Muscle layer of colon (tissue), 2 donors: Measurements from ENCODE around the gene TBC1D10A.

Experiments used
- H3K27ac ChIP-seq: one replicate; pipeline ENCODE4 v1.7.0; 2013; ENCODE audit warnings: low read depth, mild to moderate bottlenecking, low read length, moderate library complexity
- H3K27me3 ChIP-seq, 2 donors: one replicate each; pipeline ENCODE4 v1.7.0; 2013; ENCODE audit warnings: low read length in 2 of 2, mild to moderate bottlenecking in 2 of 2; ENCODE audit not compliant: insufficient read depth in 2 of 2, control insufficient read depth in 1 of 2
- H3K36me3 ChIP-seq: one replicate; pipeline ENCODE4 v1.7.0; 2013; ENCODE audit warnings: mild to moderate bottlenecking, low read length; ENCODE audit not compliant: insufficient read depth
- H3K4me1 ChIP-seq: one replicate; pipeline ENCODE4 v1.7.0; 2013; ENCODE audit warnings: mild to moderate bottlenecking, low read length; ENCODE audit not compliant: insufficient read depth
- H3K4me3 ChIP-seq, 2 donors: one replicate each; pipeline ENCODE4 v1.7.0; 2013; ENCODE audit warnings: low read length in 2 of 2, low read depth in 1 of 2, mild to moderate bottlenecking in 1 of 2, moderate library complexity in 1 of 2
- H3K9ac ChIP-seq: one replicate; pipeline ENCODE4 v1.7.0; 2013; ENCODE audit warnings: low read length
- H3K9me3 ChIP-seq: one replicate; pipeline ENCODE4 v1.7.0; 2013; ENCODE audit warnings: mild to moderate bottlenecking, low read length
- donor health status: abdominal sarcoma.
- donor health status: Adenocarcinoma of cecum.

TBC1D10A gene

GRCh38 chr22:30279046-30279788 lies 47.5 kb downstream of the TBC1D10A start:
- Histone ChIP-seq H3K27me3 (no peaks in the 10 kb centered on the region), H3K4me3 (no peak overlapping the region), H3K9me3 (no peaks in the 10 kb centered on the region), H3K9ac (no peak overlapping the region), H3K36me3 (no peaks in the 10 kb centered on the region), H3K4me1 (no peaks in the 10 kb centered on the region), H3K27ac (no peak overlapping the region)

GRCh38 chr22:30277547-30278344 lies 49.0 kb downstream of the TBC1D10A start:
- H3K36me3 ChIP-seq, result no peaks in the 10 kb centered on the region
- H3K27me3 ChIP-seq, result no peaks in the 10 kb centered on the region
- H3K9ac ChIP-seq, result no peak overlapping the region
- H3K27ac ChIP-seq, result no peak overlapping the region
- H3K9me3 ChIP-seq, result no peaks in the 10 kb centered on the region
- no peaks in the 10 kb centered on the region for H3K4me1 ChIP-seq
- no peak overlapping the region for H3K4me3 ChIP-seq

GRCh38 chr22:30276039-30276438 lies 50.7 kb downstream of the TBC1D10A start:
- H3K9me3 ChIP-seq, result no peaks in the 10 kb centered on the region
- no peaks in the 10 kb centered on the region for H3K36me3 ChIP-seq
- no peaks in the 10 kb centered on the region for H3K27me3 ChIP-seq
- H3K4me1 ChIP-seq, result no peaks in the 10 kb centered on the region
- no peak overlapping the region for H3K9ac ChIP-seq
- H3K4me3 ChIP-seq, result no peak overlapping the region
- no peak overlapping the region for H3K27ac ChIP-seq

- no peak overlapping the region for H3K4me3 ChIP-seq
- H3K27ac ChIP-seq, result no peak overlapping the region
These were observed 51.1 kb downstream of the TBC1D10A start for GRCh38 chr22:30275625-30276024.

GRCh38 chr22:30274437-30274812 lies 52.3 kb downstream of the TBC1D10A start:
- Histone ChIP-seq H3K9ac (no peak overlapping the region), H3K4me1 (no peaks in the 10 kb centered on the region), H3K4me3 (no peak overlapping the region), H3K27me3 (no peaks in the 10 kb centered on the region), H3K36me3 (no peaks in the 10 kb centered on the region), H3K9me3 (no peaks in the 10 kb centered on the region), H3K27ac (no peak overlapping the region)

More at GRCh38 chr22:30275625-30276024, 51.1 kb downstream of the TBC1D10A start:
- Histone ChIP-seq H3K36me3 (no peaks in the 10 kb centered on the region), H3K4me1 (no peaks in the 10 kb centered on the region), H3K9me3 (no peaks in the 10 kb centered on the region), H3K9ac (no peak overlapping the region), H3K27me3 (no peaks in the 10 kb centered on the region)

- no peak overlapping the region for H3K27ac ChIP-seq
- no peaks in the 10 kb centered on the region for H3K9me3 ChIP-seq
- no peaks in the 10 kb centered on the region for H3K27me3 ChIP-seq
- H3K9ac ChIP-seq, result no peak overlapping the region
- no peaks in the 10 kb centered on the region for H3K4me1 ChIP-seq
- H3K36me3 ChIP-seq, result no peaks in the 10 kb centered on the region
- H3K4me3 ChIP-seq, result no peak overlapping the region
These were observed 52.9 kb downstream of the TBC1D10A start for GRCh38 chr22:30273711-30274436.

GRCh38 chr22:30272781-30273601 lies 53.8 kb downstream of the TBC1D10A start:
- no peak overlapping the region for H3K4me3 ChIP-seq
- H3K4me1 ChIP-seq, result no peaks in the 10 kb centered on the region
- H3K9ac ChIP-seq, result no peak overlapping the region
- H3K27me3 ChIP-seq, result no peaks in the 10 kb centered on the region
- no peaks in the 10 kb centered on the region for H3K9me3 ChIP-seq
- H3K27ac ChIP-seq, result no peak overlapping the region
- no peaks in the 10 kb centered on the region for H3K36me3 ChIP-seq

GRCh38 chr22:30270832-30271231 lies 55.9 kb downstream of the TBC1D10A start:
- Histone ChIP-seq H3K4me1 (no peaks in the 10 kb centered on the region), H3K27me3 (no peaks in the 10 kb centered on the region), H3K9ac (no peak overlapping the region), H3K36me3 (no peaks in the 10 kb centered on the region), H3K9me3 (no peaks in the 10 kb centered on the region), H3K27ac (no peak overlapping the region), H3K4me3 (no peak overlapping the region)

GRCh38 chr22:30268331-30268730 lies 58.4 kb downstream of the TBC1D10A start:
- H3K27ac ChIP-seq, result no peak overlapping the region
- H3K9ac ChIP-seq, result no peak overlapping the region
- no peaks in the 10 kb centered on the region for H3K9me3 ChIP-seq
- H3K4me1 ChIP-seq, result no peaks in the 10 kb centered on the region
- H3K36me3 ChIP-seq, result no peaks in the 10 kb centered on the region
- no peaks in the 10 kb centered on the region for H3K27me3 ChIP-seq
- H3K4me3 ChIP-seq, result no peak overlapping the region

- H3K27me3 ChIP-seq, result no peaks in the 10 kb centered on the region
- H3K9me3 ChIP-seq, result no peaks in the 10 kb centered on the region
- H3K27ac ChIP-seq, result no peak overlapping the region
- H3K9ac ChIP-seq, result no peak overlapping the region
- H3K4me3 ChIP-seq, result no peak overlapping the region
- no peaks in the 10 kb centered on the region for H3K36me3 ChIP-seq
- H3K4me1 ChIP-seq, result peaks cover 3% of the 10 kb centered on the region
These were observed 59.1 kb downstream of the TBC1D10A start for GRCh38 chr22:30267382-30268302.
